Panc1 (cell line): ENCODE data around the gene MAIP1. TPM values are rescaled to one million over a fixed set of nuclear protein-coding genes. Genes with fewer than 3 reads are reported as not detected.
A peak's percentile ranks its signal among the peaks of the same experiment; 100 is the strongest.
"Not testable (repeated sequence)": the region's sequence is repeated elsewhere in the genome, so short reads cannot be mapped to it uniquely, and the experiment has no call there.

Experiments used
- ATAC-seq: fragments of 200-7000 bp; cut with Tn5 transposase; 2 replicates; pipeline ENCODE4 v1.9.1; 2020; ENCODE audit warnings: mild to moderate bottlenecking, moderate library complexity
- BruUV-seq: library from RNA; stranded (reverse); fragments of 400-500 nt; replicated peaks from 2 replicates; lab custom pipeline; 2021; lab: Mats Ljungman, UMichigan
- CTCF ChIA-PET: fragments of 300-600 bp; sonication (Branson Sonifier 250); formaldehyde crosslinking; loops from one replicate; lab custom pipeline; 2022; ENCODE audit warnings: antibody characterized with exemption; lab: Charles Lee
- POLR2A ChIA-PET: fragments of 300-600 bp; sonication (Branson Sonifier 250); formaldehyde crosslinking; loops from one replicate; lab custom pipeline; 2022; ENCODE audit warnings: antibody characterized with exemption; lab: Charles Lee
- DNase-seq: peaks from one replicate; pipeline ENCODE4 v3.0.0-alpha.2; 2010; ENCODE audit warnings: low read depth, low spot score
- H3K27ac ChIP-seq: 2 replicates; pipeline ENCODE4 v1.5.1; 2011; ENCODE audit warnings: mild to moderate bottlenecking, low read length, inconsistent platforms
- H3K27me3 ChIP-seq: fragments of 200-500 bp; sonication (Bioruptor generic); 2 replicates; pipeline ENCODE4 v1.6.0; 2014; ENCODE audit warnings: low read length, inconsistent platforms; ENCODE audit not compliant: control insufficient read depth, insufficient read depth
- H3K36me3 ChIP-seq: fragments of 200-500 bp; sonication (Bioruptor generic); 2 replicates; pipeline ENCODE4 v1.5.1; 2014; ENCODE audit warnings: inconsistent platforms, mild to moderate bottlenecking, low read length, moderate library complexity; ENCODE audit not compliant: control insufficient read depth, insufficient read depth
- H3K4me1 ChIP-seq: 2 replicates; pipeline ENCODE4 v1.5.1; 2011; ENCODE audit warnings: inconsistent platforms, mild to moderate bottlenecking, low read length, moderate library complexity; ENCODE audit not compliant: control insufficient read depth, insufficient read depth
- H3K4me3 ChIP-seq, 2 experiments: 2 replicates each; pipeline ENCODE4 v1.5.1; 2011 to 2012; ENCODE audit warnings: low read depth in 2 of 2, low read length in 2 of 2, mild to moderate bottlenecking in 2 of 2, inconsistent platforms in 1 of 2, moderate library complexity in 1 of 2
- H3K9me3 ChIP-seq: fragments of 200-500 bp; sonication (Bioruptor generic); 2 replicates; pipeline ENCODE4 v1.5.1; 2014; ENCODE audit warnings: low read depth, mild to moderate bottlenecking, inconsistent platforms, low read length, moderate library complexity; ENCODE audit not compliant: control insufficient read depth, insufficient read depth
- POLR2AphosphoS5 ChIP-seq: IDR thresholded peaks from 2 replicates; pipeline ENCODE4 v1.6.1; 2012; ENCODE audit warnings: mild to moderate bottlenecking, low read depth, low read length, moderate library complexity
- SIN3A ChIP-seq: IDR thresholded peaks from 2 replicates; pipeline ENCODE4 v1.6.1; 2012; ENCODE audit warnings: low read depth, mild to moderate bottlenecking, low read length, moderate library complexity, borderline replicate concordance; ENCODE audit not compliant: insufficient read depth
- TCF7L2 ChIP-seq: IDR thresholded peaks from 2 replicates; pipeline ENCODE4 v1.6.1; 2011; ENCODE audit warnings: mild to moderate bottlenecking, low read depth, low read length, inconsistent platforms
- in situ Hi-C: cut with HindIII; loops from 2 replicates; pipeline ENCODE4 v1.10.0; 2016; ENCODE audit warnings: low sequenced_read_pairs, low pct_unique_long_range_greater_than_20kb
- intact Hi-C: fragments of 100-400 bp; cut with micrococcal nuclease; formaldehyde crosslinking; loops from one replicate; pipeline ENCODE4 v1.10.0; 2022; ENCODE audit not compliant: unreplicated experiment
- total RNA-seq: library from RNA; stranded (reverse); gene quantifications from one replicate; pipeline ENCODE4 v1.2.1, GENCODE V29; 2021; ENCODE audit not compliant: unreplicated experiment
- TF ChIP-seq, protein P1 (sequence below): fragments of 450-650 bp; IDR thresholded peaks from 2 replicates; pipeline ENCODE4 v1.5.1; 2017; ENCODE audit warnings: mild to moderate bottlenecking
- TF ChIP-seq, protein P2 (sequence below), 2 experiments: IDR thresholded peaks; 2 replicates each; pipeline ENCODE4 v1.6.1; 2011 to 2012; ENCODE audit warnings: low read depth in 2 of 2, control low read depth in 1 of 2, low read length in 1 of 2, mild to moderate bottlenecking in 1 of 2, moderate library complexity in 1 of 2; ENCODE audit not compliant: insufficient read depth in 1 of 2

MAIP1 gene
- total RNA-seq, 1 experiment from 2014 or later: 20.9 TPM

DNA sequence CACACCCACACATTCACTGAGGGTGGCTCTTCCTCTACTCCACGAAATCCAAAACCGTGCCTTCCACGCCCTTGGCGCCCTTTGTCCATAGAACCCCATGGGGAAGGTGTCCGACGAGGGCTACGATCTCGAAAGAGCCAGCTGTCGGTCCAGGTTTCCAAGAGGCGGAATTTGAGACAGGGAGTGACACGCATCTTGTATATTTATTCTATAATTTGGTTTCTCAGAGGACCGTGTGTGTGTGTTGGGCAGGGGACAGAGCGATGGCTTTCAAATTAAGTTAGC lies 43.6 kb upstream of the MAIP1 start:
- no peaks in the 10 kb centered on the region for H3K27me3 ChIP-seq
- TF ChIP-seq POLR2AphosphoS5: no peak
- no peak for TF ChIP-seq TCF7L2
- TF ChIP-seq, protein P1, sequence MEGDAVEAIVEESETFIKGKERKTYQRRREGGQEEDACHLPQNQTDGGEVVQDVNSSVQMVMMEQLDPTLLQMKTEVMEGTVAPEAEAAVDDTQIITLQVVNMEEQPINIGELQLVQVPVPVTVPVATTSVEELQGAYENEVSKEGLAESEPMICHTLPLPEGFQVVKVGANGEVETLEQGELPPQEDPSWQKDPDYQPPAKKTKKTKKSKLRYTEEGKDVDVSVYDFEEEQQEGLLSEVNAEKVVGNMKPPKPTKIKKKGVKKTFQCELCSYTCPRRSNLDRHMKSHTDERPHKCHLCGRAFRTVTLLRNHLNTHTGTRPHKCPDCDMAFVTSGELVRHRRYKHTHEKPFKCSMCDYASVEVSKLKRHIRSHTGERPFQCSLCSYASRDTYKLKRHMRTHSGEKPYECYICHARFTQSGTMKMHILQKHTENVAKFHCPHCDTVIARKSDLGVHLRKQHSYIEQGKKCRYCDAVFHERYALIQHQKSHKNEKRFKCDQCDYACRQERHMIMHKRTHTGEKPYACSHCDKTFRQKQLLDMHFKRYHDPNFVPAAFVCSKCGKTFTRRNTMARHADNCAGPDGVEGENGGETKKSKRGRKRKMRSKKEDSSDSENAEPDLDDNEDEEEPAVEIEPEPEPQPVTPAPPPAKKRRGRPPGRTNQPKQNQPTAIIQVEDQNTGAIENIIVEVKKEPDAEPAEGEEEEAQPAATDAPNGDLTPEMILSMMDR: no peak
- TF ChIP-seq, protein P2, sequence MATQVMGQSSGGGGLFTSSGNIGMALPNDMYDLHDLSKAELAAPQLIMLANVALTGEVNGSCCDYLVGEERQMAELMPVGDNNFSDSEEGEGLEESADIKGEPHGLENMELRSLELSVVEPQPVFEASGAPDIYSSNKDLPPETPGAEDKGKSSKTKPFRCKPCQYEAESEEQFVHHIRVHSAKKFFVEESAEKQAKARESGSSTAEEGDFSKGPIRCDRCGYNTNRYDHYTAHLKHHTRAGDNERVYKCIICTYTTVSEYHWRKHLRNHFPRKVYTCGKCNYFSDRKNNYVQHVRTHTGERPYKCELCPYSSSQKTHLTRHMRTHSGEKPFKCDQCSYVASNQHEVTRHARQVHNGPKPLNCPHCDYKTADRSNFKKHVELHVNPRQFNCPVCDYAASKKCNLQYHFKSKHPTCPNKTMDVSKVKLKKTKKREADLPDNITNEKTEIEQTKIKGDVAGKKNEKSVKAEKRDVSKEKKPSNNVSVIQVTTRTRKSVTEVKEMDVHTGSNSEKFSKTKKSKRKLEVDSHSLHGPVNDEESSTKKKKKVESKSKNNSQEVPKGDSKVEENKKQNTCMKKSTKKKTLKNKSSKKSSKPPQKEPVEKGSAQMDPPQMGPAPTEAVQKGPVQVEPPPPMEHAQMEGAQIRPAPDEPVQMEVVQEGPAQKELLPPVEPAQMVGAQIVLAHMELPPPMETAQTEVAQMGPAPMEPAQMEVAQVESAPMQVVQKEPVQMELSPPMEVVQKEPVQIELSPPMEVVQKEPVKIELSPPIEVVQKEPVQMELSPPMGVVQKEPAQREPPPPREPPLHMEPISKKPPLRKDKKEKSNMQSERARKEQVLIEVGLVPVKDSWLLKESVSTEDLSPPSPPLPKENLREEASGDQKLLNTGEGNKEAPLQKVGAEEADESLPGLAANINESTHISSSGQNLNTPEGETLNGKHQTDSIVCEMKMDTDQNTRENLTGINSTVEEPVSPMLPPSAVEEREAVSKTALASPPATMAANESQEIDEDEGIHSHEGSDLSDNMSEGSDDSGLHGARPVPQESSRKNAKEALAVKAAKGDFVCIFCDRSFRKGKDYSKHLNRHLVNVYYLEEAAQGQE (IDR thresholded peaks at IDR 0.05; ENCODE audit: insufficient read depth in 1 of 2, low read depth in 2 of 2, low read length in 1 of 2): no peak
- no peak for TF ChIP-seq SIN3A
- ChIA-PET CTCF (interaction anchor here (0.7 kb wide), 1 partner anchor 29 kb away, joined by 3 read pairs; no protein-coding TSS in a partner anchor), POLR2A (interaction anchor here (0.7 kb wide), 1 partner anchor 19 kb away, joined by 4 read pairs; no protein-coding TSS in a partner anchor)
- peaks cover 4% of the 10 kb centered on the region; the same call in 1 of the 2 replicates for H3K9me3 ChIP-seq
- ATAC-seq (no peak), DNase-seq (no peak)
- no TSS peak for BruUV-seq
- H3K4me1 ChIP-seq: peaks cover 19% of the 10 kb centered on the region
- intact Hi-C loops: no loop called here
- H3K4me3 ChIP-seq: peak overlapping the region; percentile 91
- H3K27ac ChIP-seq: peak overlapping the region; percentile 98
- H3K36me3 ChIP-seq: peaks cover 6% of the 10 kb centered on the region
- in situ Hi-C loops: no loop called here

DNA sequence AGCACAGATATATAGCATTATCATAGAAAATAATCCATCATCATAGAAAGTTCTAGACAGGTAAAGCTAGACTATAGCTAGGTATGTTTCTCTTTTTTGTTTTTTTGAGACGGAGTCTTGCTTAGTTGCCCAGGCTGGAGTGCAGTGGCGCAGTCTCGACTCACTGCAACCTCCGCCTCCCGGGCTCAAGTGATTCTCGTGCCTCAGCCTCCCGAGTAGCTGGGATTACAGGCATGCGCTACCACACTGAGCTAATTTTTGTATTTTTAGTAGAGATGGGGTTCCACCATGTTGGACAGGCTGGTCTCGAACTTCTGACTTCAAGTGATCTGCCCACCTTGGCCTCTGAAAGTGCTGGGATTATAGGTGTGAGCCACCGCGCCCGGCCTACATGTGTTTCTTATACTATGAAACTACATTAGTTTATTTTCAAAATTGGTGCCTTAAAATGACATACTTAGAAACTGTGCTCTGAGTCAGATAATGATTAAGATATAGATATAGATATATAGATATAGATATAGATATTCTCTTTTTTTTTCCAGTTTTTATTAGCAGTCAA lies 42.7 kb upstream of the MAIP1 start:
- CTCF ChIA-PET: interaction anchor here (0.7 kb wide), 1 partner anchor 28 kb away, joined by 3 read pairs; no protein-coding TSS in a partner anchor
- BruUV-seq, H3K36me3 ChIP-seq, H3K27me3 ChIP-seq, H3K9me3 ChIP-seq, DNase-seq, intact Hi-C loops, in situ Hi-C loops, ATAC-seq: not testable (repeated sequence)
- peaks cover 19% of the 10 kb centered on the region for H3K4me1 ChIP-seq
- H3K4me3 ChIP-seq: peak overlapping the region; percentile 91
- peak overlapping the region; percentile 98 for H3K27ac ChIP-seq
- POLR2A ChIA-PET: interaction anchor here (0.7 kb wide), 2 partner anchors 19 to 42 kb away, joined by 3 to 4 read pairs; no protein-coding TSS in a partner anchor

DNA sequence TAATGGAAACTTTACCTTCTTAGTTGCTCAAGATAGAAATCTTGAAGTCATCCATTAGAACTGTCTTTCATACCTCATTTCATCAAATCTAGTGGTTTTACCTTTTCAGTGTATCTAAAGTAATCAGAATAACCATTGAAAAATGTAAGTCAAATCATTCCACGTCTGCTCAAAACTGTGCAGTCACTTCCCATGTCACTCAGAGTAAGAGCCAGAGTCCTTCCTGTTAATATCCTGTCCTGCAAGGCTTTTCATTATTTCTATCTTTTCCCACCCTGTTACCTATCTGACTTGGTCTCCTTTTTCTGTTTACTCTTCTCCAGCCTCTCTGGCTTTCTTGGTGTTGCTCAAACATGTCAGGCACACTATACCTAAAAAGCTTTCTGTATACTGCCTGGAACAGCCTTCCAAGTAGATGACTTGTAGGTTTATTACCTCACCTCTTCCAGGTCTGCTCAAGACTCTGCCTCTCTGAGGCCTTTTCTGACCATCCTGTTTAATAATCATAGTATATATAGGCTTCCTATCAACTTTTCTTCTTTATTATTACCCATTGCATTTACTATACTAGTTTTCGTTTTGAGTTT lies 40.9 kb upstream of the MAIP1 start:
- H3K9me3 ChIP-seq: peaks cover 7% of the 10 kb centered on the region; the same call in 1 of the 2 replicates
- H3K4me1 ChIP-seq: peaks cover 19% of the 10 kb centered on the region
- ChIA-PET CTCF (no interaction called here), POLR2A (no interaction called here)
- no peak overlapping the region for H3K4me3 ChIP-seq
- BruUV-seq: no TSS peak
- no peaks in the 10 kb centered on the region for H3K27me3 ChIP-seq
- DNase-seq (no peak), ATAC-seq (no peak)
- peaks cover 9% of the 10 kb centered on the region for H3K36me3 ChIP-seq
- intact Hi-C loops: no loop called here
- no peak for TF ChIP-seq SIN3A
- no peak for TF ChIP-seq POLR2AphosphoS5
- TF ChIP-seq, protein P2 (IDR thresholded peaks at IDR 0.05; ENCODE audit: insufficient read depth in 1 of 2, low read depth in 2 of 2, low read length in 1 of 2): no peak
- TF ChIP-seq, protein P1: no peak
- no peak for TF ChIP-seq TCF7L2
- no peak overlapping the region for H3K27ac ChIP-seq
- in situ Hi-C loops: no loop called here
